Omental fat pad (tissue), 4 donors: Measurements from ENCODE around the gene PARP11. TPM values are rescaled to one million over a fixed set of nuclear protein-coding genes. Genes with fewer than 3 reads are reported as not detected.
"Not testable (repeated sequence)": the region's sequence is repeated elsewhere in the genome, so short reads cannot be mapped to it uniquely, and the experiment has no call there.

Experiments
- ATAC-seq: fragments of 150-250 bp; one replicate; pipeline ENCODE4 v1.9.1; 2016; ENCODE audit warnings: mild to moderate bottlenecking, moderate library complexity; ENCODE audit not compliant: low FRiP score
- DNase-seq: peaks from one replicate; pipeline ENCODE4 v3.0.0-alpha.2; 2019; ENCODE audit warnings: low spot score
- CTCF ChIP-seq, 3 donors: fragments of 450-650 bp; IDR thresholded peaks; one replicate each; pipeline ENCODE4 v1.5.1; 2016 to 2017; ENCODE audit warnings: antibody characterized with exemption in 3 of 3, mild to moderate bottlenecking in 3 of 3, moderate library complexity in 2 of 3
- total RNA-seq, 4 donors: library from RNA; depleted of rRNA; stranded (reverse); fragments of >200 nt; gene quantifications; one replicate each; pipeline ENCODE4 v1.1.0, GENCODE V29; 2016

Gene PARP11
- total RNA-seq, 4 donors from 2014 or later, result 4.0 to 14.8 (median 5.7) TPM

GRCh38 chr12:3871356-3871755, 1.8 kb downstream of the PARP11 start:
- no peak for TF ChIP-seq CTCF (IDR thresholded peaks at IDR 0.05)
- DNase-seq (no peak), ATAC-seq (no peak)

- DNase-seq (no peak), ATAC-seq (no peak)
- TF ChIP-seq CTCF (IDR thresholded peaks at IDR 0.05), result no peak
Measured at GRCh38 chr12:3869865-3870264, 3.3 kb downstream of the PARP11 start.

GRCh38 chr12:3869433-3869832, 3.8 kb downstream of the PARP11 start:
- ATAC-seq, result no peak

GRCh38 chr12:3863756-3864155, 9.4 kb downstream of the PARP11 start:
- ATAC-seq (no peak), DNase-seq (no peak)
- TF ChIP-seq CTCF (IDR thresholded peaks at IDR 0.05), result no peak

More at GRCh38 chr12:3869433-3869832, 3.8 kb downstream of the PARP11 start:
- no peak for TF ChIP-seq CTCF (IDR thresholded peaks at IDR 0.05)
- DNase-seq, result no peak

- DNase-seq (no peak), ATAC-seq (no peak)
- no peak for TF ChIP-seq CTCF (IDR thresholded peaks at IDR 0.05)
Measured at GRCh38 chr12:3842517-3842916, 30.7 kb downstream of the PARP11 start.

- DNase-seq, result no peak
- no peak for ATAC-seq
- TF ChIP-seq CTCF (IDR thresholded peaks at IDR 0.05), result no peak
Measured at GRCh38 chr12:3841783-3842182, 31.4 kb downstream of the PARP11 start.

- DNase-seq, ATAC-seq: not testable (repeated sequence)
Measured at GRCh38 chr12:3840833-3841232, 32.4 kb downstream of the PARP11 start.

GRCh38 chr12:3839745-3840144, 33.5 kb downstream of the PARP11 start:
- DNase-seq, ATAC-seq: not testable (repeated sequence)

GRCh38 chr12:3838701-3839548, 34.3 kb downstream of the PARP11 start:
- ATAC-seq, result not testable (repeated sequence)

More at GRCh38 chr12:3838701-3839548, 34.3 kb downstream of the PARP11 start:
- DNase-seq, result not testable (repeated sequence)
